WTC11 (cell line): Measurements from ENCODE around the gene IL6R.

Experiments used
- CREM ChIP-seq: sonication (generic); formaldehyde crosslinking; IDR thresholded peaks from 2 replicates; pipeline ENCODE4 v1.8.1; 2022; ENCODE audit warnings: mild to moderate bottlenecking, missing genetic modification reagents, moderate library complexity
- CTCF ChIP-seq: fragments of 200-600 bp; IDR thresholded peaks from 2 replicates; pipeline ENCODE4 v1.8.0; 2022; ENCODE audit warnings: antibody characterized with exemption
- GRHL2 ChIP-seq: fragments of 250-450 bp; sonication (Bioruptor Pico); IDR thresholded peaks from 2 replicates; pipeline ENCODE4 v1.8.0; 2022; ENCODE audit warnings: mild to moderate bottlenecking, moderate library complexity; ENCODE audit not compliant: insufficient replicate concordance, severe bottlenecking
- HMGXB4 ChIP-seq: sonication (generic); formaldehyde crosslinking; IDR thresholded peaks from 2 replicates; pipeline ENCODE4 v1.8.1; 2023; ENCODE audit warnings: mild to moderate bottlenecking, moderate library complexity, missing genetic modification reagents
- JUN ChIP-seq: sonication (generic); formaldehyde crosslinking; IDR thresholded peaks from 2 replicates; pipeline ENCODE4 v1.8.0; 2023; ENCODE audit warnings: mild to moderate bottlenecking, missing genetic modification reagents
- MAX ChIP-seq: sonication (generic); formaldehyde crosslinking; IDR thresholded peaks from 2 replicates; pipeline ENCODE4 v1.8.0; 2022; ENCODE audit warnings: mild to moderate bottlenecking, missing genetic modification reagents
- NR2C2 ChIP-seq: sonication (generic); formaldehyde crosslinking; IDR thresholded peaks from 2 replicates; pipeline ENCODE4 v1.8.0; 2022; ENCODE audit warnings: mild to moderate bottlenecking, missing genetic modification reagents
- TEAD4 ChIP-seq: sonication (generic); formaldehyde crosslinking; IDR thresholded peaks from 2 replicates; pipeline ENCODE4 v1.8.0; 2022; ENCODE audit warnings: mild to moderate bottlenecking, missing genetic modification reagents
- USF2 ChIP-seq: sonication (generic); formaldehyde crosslinking; IDR thresholded peaks from 2 replicates; pipeline ENCODE4 v1.8.1; 2023; ENCODE audit warnings: mild to moderate bottlenecking, missing genetic modification reagents, moderate library complexity
- ZNF671 ChIP-seq: fragments of 250-450 bp; sonication (Bioruptor Pico); IDR thresholded peaks from 2 replicates; pipeline ENCODE4 v1.8.0; 2021; ENCODE audit warnings: mild to moderate bottlenecking

- TF ChIP-seq CTCF (no peak), CREM (CRISPR knock-in tag) (no peak), NR2C2 (no peak), ZNF671 (CRISPR knock-in tag) (no peak), USF2 (no peak), JUN (no peak), MAX (CRISPR knock-in tag) (no peak), HMGXB4 (CRISPR knock-in tag) (no peak), TEAD4 (CRISPR knock-in tag) (no peak), GRHL2 (CRISPR knock-in tag) (no peak)
Observed at GRCh38 chr1:154411525-154411924, 6.4 kb downstream of the IL6R start.
